Activated CD8-positive, alpha-beta T cell treated with anti-CD3 and anti-CD28 coated beads, Interleukin-2, amount 10 ng/mL, durations not matched to agents 7 days and 5 days (primary cell): ENCODE results near the gene BNIP1. TPM values are rescaled to one million over a fixed set of nuclear protein-coding genes. Genes with fewer than 3 reads are reported as not detected.

Experiments used
- ATAC-seq: fragments of 150-1000 bp; cut with Tn5 transposase; one replicate; pipeline ENCODE4 v1.10.0; 2021; ENCODE audit warnings: moderate library complexity
- CTCF ChIA-PET: fragments of 350-600 bp; sonication (Branson Sonifier 250); formaldehyde crosslinking; loops from one replicate; lab custom pipeline; 2021; ENCODE audit warnings: antibody characterized with exemption; lab: Charles Lee
- POLR2A ChIA-PET: fragments of 350-600 bp; sonication (Branson Sonifier 250); formaldehyde crosslinking; loops from one replicate; lab custom pipeline; 2021; ENCODE audit warnings: antibody characterized with exemption; lab: Charles Lee
- DNase-seq: peaks from one replicate; pipeline ENCODE4 v3.0.0-alpha.2; 2020
- H3K27ac Mint-ChIP-seq: one replicate; pipeline ENCODE4 v1.8.0; 2021; ENCODE audit warnings: mild to moderate bottlenecking, mixed read lengths
- H3K27me3 Mint-ChIP-seq: one replicate; pipeline ENCODE4 v1.8.0; 2021; ENCODE audit warnings: low read depth, mixed read lengths
- H3K36me3 Mint-ChIP-seq: one replicate; pipeline ENCODE4 v1.8.0; 2021; ENCODE audit warnings: low read depth, mixed read lengths
- H3K4me1 Mint-ChIP-seq: one replicate; pipeline ENCODE4 v1.8.0; 2021; ENCODE audit warnings: low read depth, mixed read lengths
- H3K4me3 Mint-ChIP-seq: one replicate; pipeline ENCODE4 v1.8.0; 2021; ENCODE audit warnings: mild to moderate bottlenecking, mixed read lengths
- H3K9me3 Mint-ChIP-seq: one replicate; pipeline ENCODE4 v1.8.0; 2022; ENCODE audit warnings: mixed read lengths; ENCODE audit not compliant: insufficient read depth
- total RNA-seq, 2 experiments: library from RNA; stranded (reverse); gene quantifications; one replicate each; pipeline ENCODE4 v1.2.3, GENCODE V29; 2021

BNIP1 gene
- total RNA-seq, 2 experiments from 2014 or later = 14.3 to 14.5 TPM

DNA sequence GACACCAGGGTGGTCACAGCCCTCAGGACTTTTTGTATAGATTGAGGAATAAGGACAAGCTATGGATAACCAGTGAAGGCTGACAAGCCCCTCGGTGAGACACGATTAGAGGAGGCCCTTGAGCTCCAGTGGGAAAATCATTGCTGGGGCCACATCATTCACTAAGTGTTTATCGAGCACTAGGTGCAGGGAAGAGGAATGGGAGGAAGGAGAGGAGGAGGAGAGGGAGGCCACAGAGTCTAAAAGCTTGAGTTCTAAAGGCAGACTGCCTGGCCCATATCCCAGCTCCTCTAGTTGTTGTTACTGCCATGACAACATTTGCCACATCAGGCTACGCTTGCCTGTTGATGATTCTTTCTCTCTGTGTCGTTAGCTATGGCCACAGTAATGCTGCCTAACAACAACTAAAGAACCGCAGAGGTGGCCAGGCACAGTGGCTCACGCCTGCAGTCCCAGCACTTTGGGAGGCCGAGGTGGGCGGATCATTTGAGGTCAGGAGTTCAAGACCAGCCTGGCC is 53.1 kb downstream of the BNIP1 start:
- peaks cover 4% of the 10 kb centered on the region for H3K27me3 Mint-ChIP-seq
- DNase-seq (no peak), ATAC-seq (no peak)
- no peak overlapping the region for H3K4me3 Mint-ChIP-seq
- ChIA-PET CTCF (no interaction called here), POLR2A (no interaction called here)
- H3K4me1 Mint-ChIP-seq = no peaks in the 10 kb centered on the region
- H3K36me3 Mint-ChIP-seq = no peaks in the 10 kb centered on the region
- no peak overlapping the region for H3K27ac Mint-ChIP-seq
- H3K9me3 Mint-ChIP-seq = peaks cover 6% of the 10 kb centered on the region

DNA sequence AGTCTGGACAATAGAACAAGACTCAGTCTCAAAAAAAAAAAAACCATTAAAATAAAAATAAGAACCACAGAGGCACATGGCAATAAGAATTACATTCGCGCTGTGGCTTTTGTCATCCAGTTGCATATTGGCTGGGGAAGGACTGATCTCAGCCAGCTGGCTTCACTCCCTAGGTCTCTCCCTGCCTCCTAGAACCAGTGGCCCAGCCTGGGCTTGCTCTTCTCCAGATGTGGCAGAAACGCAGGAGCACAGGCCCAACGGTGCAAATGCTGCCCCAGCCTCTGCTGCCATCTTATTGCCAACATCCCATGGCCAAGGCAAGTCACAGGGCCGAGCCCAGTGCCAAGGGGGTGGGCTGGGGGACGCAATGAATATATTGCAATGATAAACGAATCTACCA is 53.7 kb downstream of the BNIP1 start:
- ChIA-PET POLR2A (no interaction called here), CTCF (no interaction called here)
- Mint-ChIP-seq H3K4me1 (no peaks in the 10 kb centered on the region), H3K4me3 (no peak overlapping the region), H3K36me3 (no peaks in the 10 kb centered on the region), H3K27me3 (peaks cover 11% of the 10 kb centered on the region), H3K27ac (no peak overlapping the region), H3K9me3 (peaks cover 6% of the 10 kb centered on the region)
- ATAC-seq = no peak
- no peak for DNase-seq

DNA sequence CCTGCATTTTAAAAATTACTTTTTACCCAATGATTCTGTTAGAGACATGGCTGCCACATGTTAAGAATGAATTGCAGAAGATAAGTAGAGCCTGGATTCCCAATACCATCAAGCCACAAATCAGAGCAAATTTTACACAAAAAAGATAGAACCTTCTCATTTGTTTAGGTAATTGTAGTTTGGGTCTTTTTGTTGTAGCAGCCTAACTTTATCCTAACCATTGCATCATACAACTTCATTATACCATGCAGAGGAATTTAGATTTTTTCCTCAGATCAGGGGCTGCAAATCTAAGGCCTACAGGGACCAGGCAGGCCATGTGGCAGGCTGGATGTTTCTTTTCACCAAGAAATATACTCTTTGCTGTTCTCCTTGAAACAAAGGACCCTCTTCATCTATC is 56.0 kb downstream of the BNIP1 start:
- peaks cover 13% of the 10 kb centered on the region for H3K27me3 Mint-ChIP-seq
- no peaks in the 10 kb centered on the region for H3K36me3 Mint-ChIP-seq
- POLR2A ChIA-PET = no interaction called here
- no peak overlapping the region for H3K27ac Mint-ChIP-seq
- DNase-seq (no peak), ATAC-seq (no peak)
- H3K4me1 Mint-ChIP-seq = no peaks in the 10 kb centered on the region
- peaks cover 6% of the 10 kb centered on the region for H3K9me3 Mint-ChIP-seq
- H3K4me3 Mint-ChIP-seq = no peak overlapping the region
- CTCF ChIA-PET = no interaction called here

DNA sequence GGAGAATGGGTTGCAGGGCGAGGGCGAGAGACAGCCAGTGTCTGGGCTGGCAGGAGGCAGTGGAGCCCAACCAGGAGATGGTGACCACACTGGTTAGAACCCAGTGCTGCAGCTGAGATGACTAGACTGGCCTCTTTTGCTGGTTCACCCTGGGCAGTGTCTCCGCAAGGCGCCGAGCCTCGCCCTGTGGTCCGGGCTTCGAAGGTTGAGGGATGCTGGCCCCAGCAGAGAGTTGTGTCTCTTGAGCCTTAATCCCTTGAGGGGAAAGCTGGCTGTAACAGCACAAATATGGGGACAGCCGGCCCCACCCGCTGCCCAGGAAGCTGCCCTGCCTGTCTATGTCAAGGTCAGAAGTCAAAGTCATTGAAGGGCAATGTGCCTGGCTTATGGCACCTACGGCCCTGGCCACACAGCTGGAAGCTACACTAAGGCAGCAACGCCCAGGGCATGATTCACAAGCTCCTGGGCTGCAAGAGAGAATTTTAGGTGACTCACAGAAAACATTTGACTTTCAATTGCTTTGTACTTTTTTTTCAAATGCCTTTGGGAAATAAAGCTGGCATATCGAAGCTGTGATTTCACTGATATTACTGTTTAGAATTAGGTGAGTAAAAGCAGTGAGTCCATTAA is 57.4 kb downstream of the BNIP1 start:
- peaks cover 13% of the 10 kb centered on the region for H3K27me3 Mint-ChIP-seq
- no peaks in the 10 kb centered on the region for H3K4me1 Mint-ChIP-seq
- no peak overlapping the region for H3K27ac Mint-ChIP-seq
- ChIA-PET CTCF (interaction anchor here (0.9 to 1.1 kb wide), 2 partner anchors 130 to 218 kb away, joined by 3 read pairs; partner anchors contain the start of gene ATP6V0E1), POLR2A (no interaction called here)
- no peak overlapping the region for H3K4me3 Mint-ChIP-seq
- H3K36me3 Mint-ChIP-seq = no peaks in the 10 kb centered on the region
- ATAC-seq (no peak), DNase-seq (no peak)
- H3K9me3 Mint-ChIP-seq = peaks cover 6% of the 10 kb centered on the region

DNA sequence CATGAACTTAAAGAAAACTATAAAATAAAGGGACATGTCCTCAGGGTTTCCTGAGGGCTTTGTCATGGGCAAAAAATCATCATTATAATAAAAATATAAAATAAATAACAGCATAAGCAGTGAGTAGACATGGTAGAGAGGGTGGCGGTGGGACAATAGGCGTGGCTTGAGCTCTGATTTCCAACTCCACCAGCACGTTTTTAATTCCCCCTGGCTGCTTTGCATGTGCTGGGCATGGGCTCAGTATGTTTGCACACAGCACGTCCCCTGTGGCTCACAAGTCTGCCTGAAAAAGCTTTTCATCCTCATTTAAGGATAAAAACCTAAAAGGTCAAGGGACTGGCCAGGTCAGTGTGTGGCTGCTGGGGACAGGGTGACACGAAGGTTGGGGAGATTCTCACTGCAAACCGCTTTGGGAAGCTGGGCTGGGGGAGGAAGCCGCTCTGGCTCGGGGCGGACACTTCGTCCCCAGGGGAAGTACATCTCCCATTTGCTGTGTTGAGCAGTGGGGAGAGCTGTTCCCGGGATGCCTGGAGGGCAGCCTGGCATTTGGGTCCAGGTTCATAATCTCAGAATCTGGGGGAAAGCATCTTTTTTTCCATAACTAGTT is 58.0 kb downstream of the BNIP1 start:
- ATAC-seq (no peak), DNase-seq (no peak)
- Mint-ChIP-seq H3K36me3 (no peaks in the 10 kb centered on the region), H3K27me3 (peaks cover 13% of the 10 kb centered on the region), H3K4me1 (no peaks in the 10 kb centered on the region), H3K27ac (no peak overlapping the region), H3K9me3 (peaks cover 6% of the 10 kb centered on the region), H3K4me3 (no peak overlapping the region)
- CTCF ChIA-PET = interaction anchor here (0.9 to 1.1 kb wide), 2 partner anchors 129 to 219 kb away, joined by 3 read pairs; partner anchors contain the start of gene ATP6V0E1
- POLR2A ChIA-PET = no interaction called here

DNA sequence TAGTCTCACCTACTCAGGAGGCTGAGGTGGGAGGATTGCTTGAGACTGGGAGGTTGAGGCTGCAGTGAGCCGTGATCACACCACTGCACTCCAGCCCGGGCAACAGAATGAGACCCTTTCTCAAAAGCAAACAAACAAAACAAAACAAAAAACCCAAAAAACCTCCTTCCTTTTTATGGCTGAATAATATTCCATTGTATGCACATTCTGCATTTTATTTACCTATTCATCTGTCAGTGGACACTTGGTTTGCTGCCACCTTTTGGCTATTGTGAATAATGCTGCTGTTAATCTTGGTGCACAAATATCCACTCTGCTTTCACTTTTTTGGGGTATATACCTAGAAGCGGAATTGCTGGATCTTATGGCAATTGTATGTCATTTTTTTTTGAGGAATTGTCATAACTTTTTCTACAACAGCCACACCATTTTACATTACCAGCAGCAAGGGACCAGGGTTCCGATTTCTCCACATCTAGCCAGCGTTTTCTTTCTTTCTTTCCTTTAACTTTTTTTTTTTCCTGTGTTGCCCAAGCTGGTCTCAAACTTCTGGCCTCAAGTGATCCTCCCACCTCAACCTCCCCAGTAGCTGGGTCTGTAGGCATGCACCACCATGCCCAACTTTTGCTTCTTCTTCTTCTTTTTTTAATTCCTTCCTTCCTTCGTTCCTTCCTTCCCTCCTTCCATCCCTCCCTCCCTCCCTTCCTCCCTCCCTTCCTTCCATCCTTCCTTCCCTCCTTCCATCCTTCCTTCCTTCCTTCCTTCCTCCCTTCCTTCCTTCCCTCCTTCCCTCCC is 60.1 kb downstream of the BNIP1 start:
- POLR2A ChIA-PET = no interaction called here
- ATAC-seq = no peak
- CTCF ChIA-PET = interaction anchor here (1.0 kb wide), 2 partner anchors 127 to 227 kb away, joined by 3 read pairs; no protein-coding TSS in a partner anchor
- Mint-ChIP-seq H3K4me1 (no peaks in the 10 kb centered on the region), H3K27me3 (peaks cover 12% of the 10 kb centered on the region), H3K27ac (no peak overlapping the region), H3K9me3 (peaks cover 4% of the 10 kb centered on the region), H3K4me3 (no peak overlapping the region), H3K36me3 (no peaks in the 10 kb centered on the region)
- peak; percentile 46 for DNase-seq

DNA sequence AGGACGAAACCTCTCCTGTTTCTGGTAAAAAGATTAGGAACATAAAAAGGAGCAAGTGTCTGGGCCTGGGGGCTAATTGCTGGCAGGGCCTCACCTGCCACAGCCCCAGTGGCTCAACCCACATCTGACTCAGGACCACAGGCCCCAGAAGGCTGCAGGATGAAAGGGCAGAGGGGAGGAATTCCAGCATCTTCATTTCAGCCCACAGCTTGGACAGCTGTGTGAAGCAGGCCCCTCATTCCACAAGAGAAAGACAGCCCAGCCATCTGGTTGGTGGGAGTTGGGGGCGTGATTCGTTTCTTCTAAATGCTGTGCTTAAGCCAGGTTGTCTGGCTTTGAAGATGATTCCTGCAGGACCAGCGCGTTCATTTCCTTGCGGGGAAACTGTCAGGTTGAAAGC is 61.6 kb downstream of the BNIP1 start:
- POLR2A ChIA-PET = no interaction called here
- H3K36me3 Mint-ChIP-seq = no peaks in the 10 kb centered on the region
- H3K4me1 Mint-ChIP-seq = no peaks in the 10 kb centered on the region
- H3K4me3 Mint-ChIP-seq = no peak overlapping the region
- CTCF ChIA-PET = interaction anchor here (0.8 kb wide), 1 partner anchor 66 kb away, joined by 3 read pairs; no protein-coding TSS in a partner anchor
- H3K9me3 Mint-ChIP-seq = no peaks in the 10 kb centered on the region
- H3K27me3 Mint-ChIP-seq = peaks cover 10% of the 10 kb centered on the region
- H3K27ac Mint-ChIP-seq = no peak overlapping the region
- ATAC-seq = no peak
- DNase-seq = no peak

DNA sequence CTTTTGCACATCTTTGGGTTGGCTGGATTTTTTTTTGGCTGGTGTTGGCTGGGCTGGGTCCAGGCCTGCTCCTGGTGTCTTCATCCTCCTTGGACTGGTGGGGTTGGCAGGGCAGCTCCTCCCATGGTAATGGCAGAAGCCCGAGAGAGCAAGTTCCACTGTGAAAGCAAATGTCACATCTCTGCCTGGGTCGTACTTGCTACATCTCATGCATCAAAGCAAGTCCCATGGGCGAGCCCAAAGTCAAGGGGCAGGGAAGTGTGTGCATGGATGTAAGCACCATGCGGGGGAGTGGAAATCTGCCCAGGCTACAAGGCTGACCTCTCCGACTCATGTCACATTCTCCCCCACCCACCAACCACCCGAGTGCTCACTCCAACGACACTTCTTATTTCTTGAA is 64.0 kb downstream of the BNIP1 start:
- ATAC-seq = no peak
- POLR2A ChIA-PET = no interaction called here
- H3K27me3 Mint-ChIP-seq = peaks cover 2% of the 10 kb centered on the region
- H3K4me3 Mint-ChIP-seq = no peak overlapping the region
- no peaks in the 10 kb centered on the region for H3K36me3 Mint-ChIP-seq
- no peak for DNase-seq
- no peak overlapping the region for H3K27ac Mint-ChIP-seq
- CTCF ChIA-PET = no interaction called here
- H3K9me3 Mint-ChIP-seq = no peaks in the 10 kb centered on the region
- no peaks in the 10 kb centered on the region for H3K4me1 Mint-ChIP-seq

DNA sequence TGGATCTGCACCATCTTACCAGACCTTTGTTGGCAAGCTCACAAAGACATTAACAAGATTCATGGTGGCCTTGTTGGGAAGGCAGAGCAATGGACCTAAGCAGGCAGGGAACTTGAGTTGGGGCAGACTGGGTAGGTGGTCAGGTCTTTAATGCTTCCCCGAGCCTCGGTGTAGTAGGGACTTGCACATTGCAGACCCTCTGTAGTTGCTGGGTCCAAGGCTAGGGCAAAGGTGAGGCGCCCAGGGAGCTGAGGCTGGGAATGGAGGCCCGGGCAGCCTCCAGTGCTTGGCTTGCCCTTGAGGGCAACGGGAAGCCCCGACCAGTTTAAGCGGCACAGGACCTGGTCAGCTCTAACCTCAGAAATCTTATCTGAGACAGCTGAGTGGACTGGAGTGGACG is 66.5 kb downstream of the BNIP1 start:
- ChIA-PET CTCF (no interaction called here), POLR2A (no interaction called here)
- Mint-ChIP-seq H3K36me3 (no peaks in the 10 kb centered on the region), H3K4me1 (no peaks in the 10 kb centered on the region), H3K9me3 (no peaks in the 10 kb centered on the region), H3K27ac (no peak overlapping the region), H3K4me3 (no peak overlapping the region), H3K27me3 (peaks cover 5% of the 10 kb centered on the region)
- ATAC-seq = no peak
- DNase-seq = no peak

DNA sequence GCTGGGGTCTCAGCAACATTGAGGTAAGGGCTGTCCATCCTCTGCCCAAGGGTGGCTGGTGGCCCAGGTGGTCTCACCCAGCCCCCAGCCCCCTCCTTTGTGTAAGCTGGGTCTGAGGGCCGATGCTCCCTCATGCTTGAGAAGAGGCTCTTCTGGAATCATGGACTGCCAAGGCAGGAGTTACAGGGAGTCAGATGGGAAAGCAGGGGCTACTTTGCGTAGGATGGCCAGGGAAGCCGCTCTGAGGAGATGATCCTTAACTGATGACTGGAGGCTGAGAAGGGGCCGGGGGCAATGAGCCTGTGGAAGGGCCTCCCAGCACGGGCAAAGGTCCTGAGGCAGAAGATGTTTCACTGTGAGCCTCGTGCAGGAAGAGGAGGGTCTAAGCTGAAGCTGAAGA is 67.0 kb downstream of the BNIP1 start:
- peaks cover 5% of the 10 kb centered on the region for H3K27me3 Mint-ChIP-seq
- CTCF ChIA-PET = no interaction called here
- no peak overlapping the region for H3K4me3 Mint-ChIP-seq
- H3K9me3 Mint-ChIP-seq = no peaks in the 10 kb centered on the region
- no peak for DNase-seq
- POLR2A ChIA-PET = no interaction called here
- no peak overlapping the region for H3K27ac Mint-ChIP-seq
- no peaks in the 10 kb centered on the region for H3K4me1 Mint-ChIP-seq
- ATAC-seq = no peak
- H3K36me3 Mint-ChIP-seq = no peaks in the 10 kb centered on the region

DNA sequence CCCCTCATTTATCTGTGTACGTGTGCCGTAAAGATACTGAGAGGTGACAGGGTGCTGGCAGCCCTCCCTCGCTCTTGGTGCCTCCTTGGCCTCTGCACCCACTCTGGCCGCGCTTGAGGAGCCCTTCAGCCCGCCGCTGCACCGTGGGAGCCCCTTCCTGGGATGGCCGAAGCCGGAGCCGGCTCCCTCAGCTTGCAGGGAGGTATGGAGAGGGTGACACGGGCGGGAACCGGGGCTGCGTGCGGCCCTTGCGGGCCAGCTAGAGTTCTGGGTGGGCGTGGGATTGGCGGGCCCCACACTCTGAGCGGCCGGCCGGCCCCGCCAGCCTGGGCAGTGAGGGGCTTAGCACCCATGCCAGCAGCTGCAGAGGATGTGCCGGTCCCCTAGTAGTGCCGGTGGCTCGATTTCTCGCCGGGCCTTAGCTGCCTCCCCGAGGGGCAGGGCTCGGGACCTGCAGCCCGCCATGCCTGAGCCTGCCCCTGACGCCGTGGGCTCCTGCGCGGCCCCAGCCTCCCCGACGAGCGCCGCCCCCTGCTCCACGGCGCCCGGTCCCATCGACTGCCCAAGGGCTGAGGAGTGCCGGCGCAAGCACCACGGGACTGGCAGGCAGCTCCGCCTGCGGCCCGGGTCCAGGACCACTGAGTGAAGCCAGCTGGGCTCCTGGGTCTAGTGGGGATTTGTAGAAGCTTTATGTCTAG is 69.1 kb downstream of the BNIP1 start:
- no peak overlapping the region for H3K27ac Mint-ChIP-seq
- ChIA-PET CTCF (no interaction called here), POLR2A (no interaction called here)
- no peak overlapping the region for H3K4me3 Mint-ChIP-seq
- no peaks in the 10 kb centered on the region for H3K36me3 Mint-ChIP-seq
- DNase-seq = no peak
- no peaks in the 10 kb centered on the region for H3K9me3 Mint-ChIP-seq
- no peak for ATAC-seq
- peaks cover 7% of the 10 kb centered on the region for H3K27me3 Mint-ChIP-seq
- H3K4me1 Mint-ChIP-seq = no peaks in the 10 kb centered on the region
